HUES48 (cell line): ENCODE results near the gene PHKA2.
"Not testable (repeated sequence)": the region's sequence is repeated elsewhere in the genome, so short reads cannot be mapped to it uniquely, and the experiment has no call there.

Experiments used
- H3K27ac ChIP-seq: one replicate; pipeline ENCODE4 v1.7.0; 2013; ENCODE audit warnings: low read depth, low read length, inconsistent platforms
- H3K27me3 ChIP-seq: 2 replicates; pipeline ENCODE4 v1.6.1; 2013; ENCODE audit warnings: mild to moderate bottlenecking, low read length; ENCODE audit not compliant: control insufficient read depth, insufficient read depth
- H3K36me3 ChIP-seq: 2 replicates; pipeline ENCODE4 v1.6.1; 2013; ENCODE audit warnings: low read length; ENCODE audit not compliant: control insufficient read depth, insufficient read depth
- H3K4me1 ChIP-seq: 2 replicates; pipeline ENCODE4 v1.6.1; 2013; ENCODE audit warnings: mild to moderate bottlenecking, low read length; ENCODE audit not compliant: control insufficient read depth, insufficient read depth
- H3K4me3 ChIP-seq: 2 replicates; pipeline ENCODE4 v1.5.1; 2013; ENCODE audit warnings: mild to moderate bottlenecking, low read depth, low read length
- H3K9ac ChIP-seq: 2 replicates; pipeline ENCODE4 v1.6.1; 2013; ENCODE audit warnings: mild to moderate bottlenecking, low read depth, low read length, moderate library complexity
- H3K9me3 ChIP-seq: 2 replicates; pipeline ENCODE4 v1.6.1; 2013; ENCODE audit warnings: low read length; ENCODE audit not compliant: control insufficient read depth, insufficient read depth

The PHKA2 gene

GRCh38 chrX:18983666-18984380 lies at the start of gene PHKA2:
Gene PHKA2 (minus strand): TSS chrX:18984114. CDS start chrX:18983932, 182 bp downstream.
- Histone ChIP-seq H3K27me3 (no peaks in the 10 kb centered on the region), H3K9ac (peak within 1 kb of the TSS; percentile 78), H3K36me3 (no peaks in the 10 kb centered on the region), H3K27ac (peak within 1 kb of the TSS; percentile 86), H3K9me3 (peaks cover 3% of the 10 kb centered on the region), H3K4me3 (peak within 1 kb of the TSS; percentile 84), H3K4me1 (0 out of 2 replicates have a peak, but pooled peaks cover 6% of the 10 kb centered on the region)

- Histone ChIP-seq H3K4me1 (no peaks in the 10 kb centered on the region), H3K27me3 (no peaks in the 10 kb centered on the region), H3K4me3 (no peak overlapping the region), H3K9me3 (peaks cover 12% of the 10 kb centered on the region; the same call in 1 of the 2 replicates), H3K27ac (no peak overlapping the region), H3K36me3 (no peaks in the 10 kb centered on the region), H3K9ac (no peak overlapping the region)
Measured at GRCh38 chrX:19030805-19031204, 46.9 kb upstream of the PHKA2 start.

DNA sequence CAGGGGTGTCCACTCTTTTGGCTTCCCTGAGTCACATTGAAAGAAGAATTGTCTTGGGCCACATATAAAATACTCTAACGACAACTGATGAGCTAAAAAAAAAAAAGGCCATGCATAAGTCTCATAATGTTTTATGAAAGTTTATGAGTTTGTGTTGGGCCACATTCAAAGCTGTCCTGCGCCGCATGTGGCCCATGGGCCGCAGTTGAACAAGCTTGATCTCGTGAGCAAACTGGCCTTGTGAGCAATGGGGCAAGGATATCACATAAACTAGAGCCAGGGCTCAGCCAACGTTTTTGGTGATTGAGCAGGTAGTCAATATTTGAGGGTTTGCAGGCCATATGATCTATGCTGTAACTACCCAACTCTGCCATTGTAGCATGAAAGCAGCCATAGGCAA lies 44.6 kb upstream of the PHKA2 start:
- H3K4me1 ChIP-seq = no peaks in the 10 kb centered on the region
- H3K27me3 ChIP-seq = no peaks in the 10 kb centered on the region
- no peak overlapping the region for H3K27ac ChIP-seq
- peaks cover 16% of the 10 kb centered on the region; the same call in 1 of the 2 replicates for H3K9me3 ChIP-seq
- H3K9ac ChIP-seq = no peak overlapping the region
- no peak overlapping the region for H3K4me3 ChIP-seq
- no peaks in the 10 kb centered on the region for H3K36me3 ChIP-seq

GRCh38 chrX:19024366-19024765 lies 40.5 kb upstream of the PHKA2 start:
- H3K27ac ChIP-seq = no peak overlapping the region
- peaks cover 13% of the 10 kb centered on the region; the same call in 1 of the 2 replicates for H3K9me3 ChIP-seq
- H3K4me1 ChIP-seq = no peaks in the 10 kb centered on the region
- no peaks in the 10 kb centered on the region; the same call in 1 of the 2 replicates for H3K36me3 ChIP-seq
- no peaks in the 10 kb centered on the region for H3K27me3 ChIP-seq
- no peak overlapping the region for H3K9ac ChIP-seq
- no peak overlapping the region for H3K4me3 ChIP-seq

DNA sequence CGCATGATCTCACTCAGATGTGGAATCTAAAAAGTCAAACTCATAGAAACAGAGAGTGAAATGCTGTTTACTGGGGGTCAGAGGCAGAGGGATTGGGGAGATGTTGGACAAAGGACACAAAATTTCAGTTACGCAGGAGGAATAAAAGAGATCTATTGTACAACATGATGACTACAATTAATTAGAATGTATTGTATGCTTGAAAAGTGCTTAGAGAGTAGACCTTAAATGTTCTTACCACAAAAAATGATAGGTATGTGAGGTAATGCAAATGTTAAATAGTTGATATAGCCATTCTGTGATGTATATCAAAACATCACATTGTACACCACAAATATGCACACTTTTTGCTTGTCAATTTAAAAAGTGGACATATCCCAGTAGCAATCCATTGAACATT lies 36.1 kb upstream of the PHKA2 start:
- peaks cover 10% of the 10 kb centered on the region; the same call in 1 of the 2 replicates for H3K9me3 ChIP-seq
- H3K4me1 ChIP-seq = no peaks in the 10 kb centered on the region
- no peak overlapping the region for H3K4me3 ChIP-seq
- H3K27me3 ChIP-seq = no peaks in the 10 kb centered on the region
- H3K27ac ChIP-seq = no peak overlapping the region
- no peak overlapping the region for H3K9ac ChIP-seq
- H3K36me3 ChIP-seq = no peaks in the 10 kb centered on the region; the same call in 1 of the 2 replicates

GRCh38 chrX:19017271-19017670 lies 33.4 kb upstream of the PHKA2 start:
- Histone ChIP-seq H3K27ac (no peak overlapping the region), H3K36me3 (no peaks in the 10 kb centered on the region; the same call in 1 of the 2 replicates), H3K4me3 (no peak overlapping the region), H3K27me3 (no peaks in the 10 kb centered on the region), H3K4me1 (no peaks in the 10 kb centered on the region), H3K9me3 (peaks cover 4% of the 10 kb centered on the region; the same call in 1 of the 2 replicates), H3K9ac (no peak overlapping the region)

DNA sequence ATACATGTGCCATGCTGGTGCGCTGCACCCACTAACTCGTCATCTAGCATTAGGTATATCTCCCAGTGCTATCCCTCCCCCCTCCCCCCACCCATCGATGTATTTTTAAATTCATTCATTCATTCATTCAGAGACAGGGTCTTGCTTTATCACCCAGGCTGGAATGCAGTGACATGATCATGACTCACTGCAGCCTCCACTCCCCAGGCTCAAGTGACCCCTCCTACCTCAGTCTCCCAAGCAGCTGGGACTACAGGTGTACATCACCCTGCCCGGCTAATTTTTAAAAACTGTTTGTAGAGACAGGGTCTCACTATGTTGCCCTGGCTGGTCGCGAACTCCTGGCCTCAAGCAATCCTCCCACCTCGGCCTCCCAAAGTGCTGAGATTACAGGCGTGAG lies 32.7 kb upstream of the PHKA2 start:
- H3K27ac ChIP-seq, H3K9me3 ChIP-seq, H3K4me3 ChIP-seq, H3K27me3 ChIP-seq, H3K4me1 ChIP-seq, H3K36me3 ChIP-seq, H3K9ac ChIP-seq: not testable (repeated sequence)

DNA sequence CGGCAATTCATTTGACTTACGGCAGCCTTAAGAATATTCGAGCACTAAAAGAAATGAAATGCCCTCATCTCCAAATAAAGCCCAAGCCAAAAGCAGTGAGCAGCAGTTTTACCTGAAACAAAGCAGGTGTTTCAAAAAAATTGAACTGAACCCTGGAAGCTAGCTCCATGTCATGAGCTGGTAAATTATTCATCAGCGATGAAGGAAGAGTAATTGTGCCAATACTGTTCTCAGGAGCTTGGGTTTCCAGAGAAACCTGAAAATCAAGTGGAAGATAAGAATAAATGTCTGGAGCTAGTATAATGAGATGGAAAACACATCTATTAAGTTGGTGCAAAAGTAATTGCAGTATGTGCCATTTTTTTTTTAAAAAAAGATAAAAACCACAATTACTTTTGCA lies 24.0 kb upstream of the PHKA2 start:
- H3K27ac ChIP-seq = no peak overlapping the region

GRCh38 chrX:19007011-19007410 lies 23.1 kb upstream of the PHKA2 start:
- no peaks in the 10 kb centered on the region for H3K27me3 ChIP-seq
- peaks cover 13% of the 10 kb centered on the region; the same call in 1 of the 2 replicates for H3K9me3 ChIP-seq
- H3K4me1 ChIP-seq = no peaks in the 10 kb centered on the region
- no peak overlapping the region for H3K9ac ChIP-seq
- H3K4me3 ChIP-seq = no peak overlapping the region
- no peak overlapping the region for H3K27ac ChIP-seq
- H3K36me3 ChIP-seq = peaks cover 39% of the 10 kb centered on the region

More for the DNA sequence above, 24.0 kb upstream of the PHKA2 start:
- peaks cover 31% of the 10 kb centered on the region for H3K36me3 ChIP-seq
- H3K9me3 ChIP-seq = peaks cover 13% of the 10 kb centered on the region; the same call in 1 of the 2 replicates
- no peaks in the 10 kb centered on the region for H3K4me1 ChIP-seq
- H3K4me3 ChIP-seq = no peak overlapping the region
- no peaks in the 10 kb centered on the region for H3K27me3 ChIP-seq
- no peak overlapping the region for H3K9ac ChIP-seq

GRCh38 chrX:19005909-19006308 lies 22.0 kb upstream of the PHKA2 start:
- H3K9me3 ChIP-seq = peaks cover 13% of the 10 kb centered on the region; the same call in 1 of the 2 replicates
- H3K27me3 ChIP-seq = no peaks in the 10 kb centered on the region
- H3K27ac ChIP-seq = no peak overlapping the region
- no peak overlapping the region for H3K4me3 ChIP-seq
- peaks cover 45% of the 10 kb centered on the region for H3K36me3 ChIP-seq
- no peaks in the 10 kb centered on the region for H3K4me1 ChIP-seq
- no peak overlapping the region for H3K9ac ChIP-seq

DNA sequence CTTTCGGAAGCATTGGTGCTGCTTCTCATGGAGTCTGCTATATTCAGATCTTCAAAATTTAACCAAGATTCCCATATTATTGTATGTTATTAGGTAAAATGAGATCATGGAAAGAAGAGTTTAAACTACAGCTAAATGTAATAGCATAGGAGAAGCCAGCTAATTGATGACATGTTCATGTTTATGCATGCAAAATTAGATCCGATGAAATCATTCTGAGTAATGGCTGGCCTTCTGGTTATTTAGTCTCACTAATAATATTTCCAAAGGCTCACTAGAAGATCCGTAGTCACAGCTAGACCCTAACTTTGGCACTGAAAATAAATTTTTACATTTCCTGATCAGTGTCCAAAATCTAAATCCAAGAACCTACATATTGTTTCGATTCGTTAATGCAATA lies 19.8 kb upstream of the PHKA2 start:
- peaks cover 13% of the 10 kb centered on the region; the same call in 1 of the 2 replicates for H3K9me3 ChIP-seq
- peaks cover 9% of the 10 kb centered on the region for H3K4me1 ChIP-seq
- H3K9ac ChIP-seq = no peak overlapping the region
- H3K36me3 ChIP-seq = peaks cover 36% of the 10 kb centered on the region
- H3K4me3 ChIP-seq = no peak overlapping the region
- no peak overlapping the region for H3K27ac ChIP-seq
- H3K27me3 ChIP-seq = no peaks in the 10 kb centered on the region
